Daoy (cell line): Measurements from ENCODE around the gene AHI1. TPM values are rescaled to one million over a fixed set of nuclear protein-coding genes. Genes with fewer than 3 reads are reported as not detected.

Source experiments
- DNase-seq: peaks from one replicate; pipeline ENCODE4 v3.0.0-alpha.2; 2015; ENCODE audit warnings: low read depth
- total RNA-seq: library from RNA; depleted of rRNA; stranded (reverse); fragments of >200 nt; shearing (Covaris generic); gene quantifications from 2 replicates; pipeline ENCODE4 v1.2.3, GENCODE V29; 2014

Gene AHI1
- total RNA-seq, 1 experiment from 2014 or later: 7.8 TPM

GRCh38 chr6:135299256-135299655 is 198.3 kb downstream of the AHI1 start:
- DNase-seq: no peak

- no peak for DNase-seq
Measured at GRCh38 chr6:135298455-135298854, 199.1 kb downstream of the AHI1 start.

GRCh38 chr6:135296715-135297114 is 200.8 kb downstream of the AHI1 start:
- DNase-seq: no peak

- no peak for DNase-seq
Measured at GRCh38 chr6:135295085-135295484, 202.5 kb downstream of the AHI1 start.

GRCh38 chr6:135291288-135292076 is 206.1 kb downstream of the AHI1 start:
- DNase-seq: peak; percentile 27

- no peak for DNase-seq
Measured at GRCh38 chr6:135289816-135290215, 207.7 kb downstream of the AHI1 start.

- no peak for DNase-seq
Measured at GRCh38 chr6:135286962-135287538, 210.5 kb downstream of the AHI1 start.

- DNase-seq: no peak
Measured at GRCh38 chr6:135285165-135285564, 212.4 kb downstream of the AHI1 start.

- DNase-seq: no peak
Measured at GRCh38 chr6:135283926-135284325, 213.6 kb downstream of the AHI1 start.

- no peak for DNase-seq
Measured at GRCh38 chr6:135282395-135282794, 215.1 kb downstream of the AHI1 start.

- no peak for DNase-seq
Measured at GRCh38 chr6:135281964-135282363, 215.6 kb downstream of the AHI1 start.

GRCh38 chr6:135281227-135281626 is 216.3 kb downstream of the AHI1 start:
- no peak for DNase-seq

GRCh38 chr6:135280375-135281136 is 217.0 kb downstream of the AHI1 start:
- DNase-seq: no peak

GRCh38 chr6:135277422-135277821 is 220.1 kb downstream of the AHI1 start:
- no peak for DNase-seq

GRCh38 chr6:135274561-135275293 is 222.8 kb downstream of the AHI1 start:
- no peak for DNase-seq

GRCh38 chr6:135271626-135272025 is 225.9 kb downstream of the AHI1 start:
- DNase-seq: no peak

- no peak for DNase-seq
Measured at GRCh38 chr6:135270676-135271536, 226.6 kb downstream of the AHI1 start.

- no peak for DNase-seq
Measured at GRCh38 chr6:135269481-135269891, 228.1 kb downstream of the AHI1 start.

- DNase-seq: no peak
Measured at GRCh38 chr6:135268740-135269139, 228.8 kb downstream of the AHI1 start.

GRCh38 chr6:135268263-135268662 is 229.3 kb downstream of the AHI1 start:
- DNase-seq: no peak

- no peak for DNase-seq
Measured at GRCh38 chr6:135267085-135267484, 230.5 kb downstream of the AHI1 start.
